ENCODE results near the gene F2R. TPM values are rescaled to one million over a fixed set of nuclear protein-coding genes. Genes with fewer than 3 reads are reported as not detected.

The F2R gene
- total and polyA plus RNA-seq, 12 donors: 3.1 to 20.9 (median 11.1) TPM

DNA sequence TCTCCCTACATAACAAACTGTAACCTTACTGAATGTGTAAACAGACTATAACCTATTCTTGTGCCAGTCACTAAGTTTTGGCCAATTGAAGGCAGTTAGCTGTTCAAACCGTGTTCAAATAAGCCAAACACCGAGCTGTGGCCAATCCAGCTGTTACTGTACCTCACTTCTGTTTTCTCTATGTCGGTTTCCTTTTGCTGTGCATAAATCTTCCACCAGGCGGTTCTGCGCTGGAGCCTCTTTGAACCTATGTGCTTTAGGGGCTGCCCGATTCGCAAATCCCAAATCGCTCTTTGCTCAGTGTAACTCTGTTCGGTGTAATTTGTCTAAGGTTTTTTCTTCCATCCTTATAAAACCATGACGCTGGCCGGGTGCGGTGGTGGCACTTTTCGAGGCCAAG is 31.8 kb downstream of the F2R start:
- DNase-seq (no peak), ATAC-seq (no peak)
- TF ChIP-seq, protein P1, sequence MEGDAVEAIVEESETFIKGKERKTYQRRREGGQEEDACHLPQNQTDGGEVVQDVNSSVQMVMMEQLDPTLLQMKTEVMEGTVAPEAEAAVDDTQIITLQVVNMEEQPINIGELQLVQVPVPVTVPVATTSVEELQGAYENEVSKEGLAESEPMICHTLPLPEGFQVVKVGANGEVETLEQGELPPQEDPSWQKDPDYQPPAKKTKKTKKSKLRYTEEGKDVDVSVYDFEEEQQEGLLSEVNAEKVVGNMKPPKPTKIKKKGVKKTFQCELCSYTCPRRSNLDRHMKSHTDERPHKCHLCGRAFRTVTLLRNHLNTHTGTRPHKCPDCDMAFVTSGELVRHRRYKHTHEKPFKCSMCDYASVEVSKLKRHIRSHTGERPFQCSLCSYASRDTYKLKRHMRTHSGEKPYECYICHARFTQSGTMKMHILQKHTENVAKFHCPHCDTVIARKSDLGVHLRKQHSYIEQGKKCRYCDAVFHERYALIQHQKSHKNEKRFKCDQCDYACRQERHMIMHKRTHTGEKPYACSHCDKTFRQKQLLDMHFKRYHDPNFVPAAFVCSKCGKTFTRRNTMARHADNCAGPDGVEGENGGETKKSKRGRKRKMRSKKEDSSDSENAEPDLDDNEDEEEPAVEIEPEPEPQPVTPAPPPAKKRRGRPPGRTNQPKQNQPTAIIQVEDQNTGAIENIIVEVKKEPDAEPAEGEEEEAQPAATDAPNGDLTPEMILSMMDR (IDR thresholded peaks at IDR 0.05): no peak
- WGBS, 2 donors: 93 to 94% methylated on average over 13 of the region's 13 CpGs
- Histone ChIP-seq H3K36me3 (no peaks in the 10 kb centered on the region), H3K9me3 (peaks cover 0 to 4% (median 0%) of the 10 kb centered on the region in 11 donors), H3K4me3 (no peak overlapping the region), H3K27me3 (peaks cover 0 to 5% (median 0%) of the 10 kb centered on the region in 7 donors), H3K4me1 (no peaks in the 10 kb centered on the region), H3K27ac (no peak overlapping the region)
- intact Hi-C loops (cut with DNase I): no loop called here

GRCh38 chr5:76751291-76751690 is 35.4 kb downstream of the F2R start:
- peaks cover 0 to 5% (median 0%) of the 10 kb centered on the region in 7 donors for H3K27me3 ChIP-seq
- no peaks in the 10 kb centered on the region for H3K36me3 ChIP-seq
- TF ChIP-seq, protein P1 (IDR thresholded peaks at IDR 0.05): no peak
- intact Hi-C loops (cut with DNase I): no loop called here
- DNase-seq (no peak), ATAC-seq (no peak)
- no peaks in the 10 kb centered on the region for H3K4me1 ChIP-seq
- no peaks in the 10 kb centered on the region for H3K9me3 ChIP-seq
- 95 to 96% methylated on average over 5 of the region's 5 CpGs for WGBS, 2 donors
- no peak overlapping the region for H3K27ac ChIP-seq
- H3K4me3 ChIP-seq: no peak overlapping the region

DNA sequence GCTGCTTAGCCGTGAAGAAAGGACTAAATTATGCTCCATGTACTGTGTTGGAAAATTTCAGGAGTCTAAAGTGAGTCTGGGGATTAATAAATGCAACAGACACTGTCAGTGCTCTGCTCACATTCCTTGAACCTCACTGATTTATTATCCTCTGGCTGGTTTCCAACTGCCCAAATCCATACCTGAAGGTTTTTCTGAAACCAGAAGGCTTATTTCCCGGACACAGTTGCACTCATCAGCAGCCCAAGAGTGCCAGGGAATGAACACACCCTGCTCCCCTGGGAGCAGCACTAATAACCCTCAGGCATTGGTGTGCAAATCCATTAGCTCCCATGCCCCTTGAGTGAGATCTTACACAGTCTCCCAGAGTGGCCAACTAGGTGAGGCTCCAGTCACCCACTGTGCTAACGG is 38.7 kb downstream of the F2R start:
- Histone ChIP-seq H3K27me3 (no peaks in the 10 kb centered on the region), H3K9me3 (no peaks in the 10 kb centered on the region), H3K36me3 (no peaks in the 10 kb centered on the region), H3K4me3 (no peak overlapping the region), H3K4me1 (no peaks in the 10 kb centered on the region), H3K27ac (no peak overlapping the region)
- TF ChIP-seq, protein P1 (IDR thresholded peaks at IDR 0.05): no peak
- WGBS, 2 donors: 90 to 91% methylated on average over 3 of the region's 3 CpGs
- intact Hi-C loops (cut with DNase I): no loop called here
- DNase-seq: no peak
- ATAC-seq: no peak

DNA sequence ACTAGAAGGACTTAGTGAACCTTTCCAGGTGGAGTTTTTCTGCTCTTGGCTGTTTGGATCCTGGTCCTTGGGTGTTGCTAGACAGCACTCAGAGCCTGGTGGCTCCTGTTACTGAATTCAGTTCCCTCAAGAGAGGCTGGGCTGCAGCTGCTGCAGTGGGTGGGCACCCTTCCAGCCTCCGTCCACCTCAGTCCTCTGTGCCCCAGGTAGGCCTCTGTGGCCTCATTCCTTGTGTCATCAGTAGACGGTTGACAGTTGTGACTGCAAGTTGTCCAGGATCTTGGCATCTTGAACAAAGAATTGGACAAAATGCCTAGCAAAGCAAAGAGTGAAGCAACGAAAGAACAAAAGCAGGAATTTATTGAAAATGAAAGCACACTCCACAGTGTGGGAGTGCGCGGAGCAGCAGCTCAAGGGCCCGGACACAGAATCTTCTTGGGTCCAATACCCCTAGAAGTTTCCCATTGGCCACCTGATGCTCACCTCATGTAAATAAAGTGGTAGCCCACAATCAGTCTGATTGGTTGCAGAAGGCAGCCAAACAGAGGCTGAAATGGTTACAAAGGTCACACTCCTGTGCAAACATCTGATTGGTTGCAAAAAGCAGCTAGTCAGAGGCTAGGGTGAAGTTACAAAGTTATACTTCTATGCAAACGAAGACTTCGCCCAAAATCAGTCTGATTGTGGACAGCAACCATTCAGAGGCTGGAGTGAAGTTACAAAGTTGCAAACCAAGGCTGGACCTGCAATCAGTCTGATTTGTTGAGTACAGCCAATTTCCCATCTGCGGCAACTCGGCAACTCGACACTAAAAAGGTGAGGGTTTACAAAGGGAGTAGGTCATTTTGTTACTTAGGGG is 40.1 kb downstream of the F2R start:
- no peak for ATAC-seq
- Histone ChIP-seq H3K27me3 (peaks cover 0 to 3% (median 0%) of the 10 kb centered on the region in 7 donors), H3K36me3 (no peaks in the 10 kb centered on the region), H3K4me1 (no peaks in the 10 kb centered on the region), H3K4me3 (no peak overlapping the region), H3K27ac (no peak overlapping the region), H3K9me3 (no peaks in the 10 kb centered on the region)
- intact Hi-C loops (cut with DNase I): no loop called here
- no peak for DNase-seq
- 87 to 92% methylated on average over 11 of the region's 11 CpGs for WGBS, 2 donors
- TF ChIP-seq, protein P1 (IDR thresholded peaks at IDR 0.05): no peak

Data from heart right ventricle (tissue), 16 donors.